HL-60 (cell line): ENCODE results near the gene ENGASE.

ENCODE experiments used
- POLR2AphosphoS5 ChIP-seq: IDR thresholded peaks from 2 replicates; pipeline ENCODE4 v1.6.1; 2012; ENCODE audit warnings: low read depth
- TF ChIP-seq, protein P1 (sequence below): IDR thresholded peaks from one replicate; pipeline ENCODE4 v1.5.1; 2011; ENCODE audit warnings: low read length, control low read depth, inconsistent platforms; ENCODE audit not compliant: insufficient read depth
- TF ChIP-seq, protein P2 (sequence below): IDR thresholded peaks from 2 replicates; pipeline ENCODE4 v1.6.1; 2012; ENCODE audit warnings: low read depth; ENCODE audit not compliant: insufficient replicate concordance

DNA sequence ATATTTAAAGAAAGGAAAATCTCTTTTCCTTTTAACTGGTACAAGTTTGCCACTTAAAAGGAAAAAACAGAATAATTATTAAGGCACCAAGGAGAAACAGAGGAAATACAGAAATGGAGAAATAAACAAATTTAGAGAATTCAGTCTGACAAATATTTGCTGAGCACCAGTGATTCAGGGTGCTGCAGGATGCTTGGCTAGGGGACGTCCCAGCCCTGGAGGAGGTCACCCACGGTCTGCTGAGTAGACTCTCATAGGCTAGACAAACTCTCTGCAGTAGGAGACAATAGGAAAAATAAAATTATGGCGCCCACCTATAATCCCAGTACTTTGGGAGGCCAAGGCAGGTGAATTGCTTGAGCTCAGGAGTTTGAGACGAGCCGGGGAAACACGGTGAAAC, 34.7 kb upstream of the ENGASE start:
- TF ChIP-seq, protein P1, sequence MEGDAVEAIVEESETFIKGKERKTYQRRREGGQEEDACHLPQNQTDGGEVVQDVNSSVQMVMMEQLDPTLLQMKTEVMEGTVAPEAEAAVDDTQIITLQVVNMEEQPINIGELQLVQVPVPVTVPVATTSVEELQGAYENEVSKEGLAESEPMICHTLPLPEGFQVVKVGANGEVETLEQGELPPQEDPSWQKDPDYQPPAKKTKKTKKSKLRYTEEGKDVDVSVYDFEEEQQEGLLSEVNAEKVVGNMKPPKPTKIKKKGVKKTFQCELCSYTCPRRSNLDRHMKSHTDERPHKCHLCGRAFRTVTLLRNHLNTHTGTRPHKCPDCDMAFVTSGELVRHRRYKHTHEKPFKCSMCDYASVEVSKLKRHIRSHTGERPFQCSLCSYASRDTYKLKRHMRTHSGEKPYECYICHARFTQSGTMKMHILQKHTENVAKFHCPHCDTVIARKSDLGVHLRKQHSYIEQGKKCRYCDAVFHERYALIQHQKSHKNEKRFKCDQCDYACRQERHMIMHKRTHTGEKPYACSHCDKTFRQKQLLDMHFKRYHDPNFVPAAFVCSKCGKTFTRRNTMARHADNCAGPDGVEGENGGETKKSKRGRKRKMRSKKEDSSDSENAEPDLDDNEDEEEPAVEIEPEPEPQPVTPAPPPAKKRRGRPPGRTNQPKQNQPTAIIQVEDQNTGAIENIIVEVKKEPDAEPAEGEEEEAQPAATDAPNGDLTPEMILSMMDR: no peak
- TF ChIP-seq POLR2AphosphoS5: no peak
- TF ChIP-seq, protein P2, sequence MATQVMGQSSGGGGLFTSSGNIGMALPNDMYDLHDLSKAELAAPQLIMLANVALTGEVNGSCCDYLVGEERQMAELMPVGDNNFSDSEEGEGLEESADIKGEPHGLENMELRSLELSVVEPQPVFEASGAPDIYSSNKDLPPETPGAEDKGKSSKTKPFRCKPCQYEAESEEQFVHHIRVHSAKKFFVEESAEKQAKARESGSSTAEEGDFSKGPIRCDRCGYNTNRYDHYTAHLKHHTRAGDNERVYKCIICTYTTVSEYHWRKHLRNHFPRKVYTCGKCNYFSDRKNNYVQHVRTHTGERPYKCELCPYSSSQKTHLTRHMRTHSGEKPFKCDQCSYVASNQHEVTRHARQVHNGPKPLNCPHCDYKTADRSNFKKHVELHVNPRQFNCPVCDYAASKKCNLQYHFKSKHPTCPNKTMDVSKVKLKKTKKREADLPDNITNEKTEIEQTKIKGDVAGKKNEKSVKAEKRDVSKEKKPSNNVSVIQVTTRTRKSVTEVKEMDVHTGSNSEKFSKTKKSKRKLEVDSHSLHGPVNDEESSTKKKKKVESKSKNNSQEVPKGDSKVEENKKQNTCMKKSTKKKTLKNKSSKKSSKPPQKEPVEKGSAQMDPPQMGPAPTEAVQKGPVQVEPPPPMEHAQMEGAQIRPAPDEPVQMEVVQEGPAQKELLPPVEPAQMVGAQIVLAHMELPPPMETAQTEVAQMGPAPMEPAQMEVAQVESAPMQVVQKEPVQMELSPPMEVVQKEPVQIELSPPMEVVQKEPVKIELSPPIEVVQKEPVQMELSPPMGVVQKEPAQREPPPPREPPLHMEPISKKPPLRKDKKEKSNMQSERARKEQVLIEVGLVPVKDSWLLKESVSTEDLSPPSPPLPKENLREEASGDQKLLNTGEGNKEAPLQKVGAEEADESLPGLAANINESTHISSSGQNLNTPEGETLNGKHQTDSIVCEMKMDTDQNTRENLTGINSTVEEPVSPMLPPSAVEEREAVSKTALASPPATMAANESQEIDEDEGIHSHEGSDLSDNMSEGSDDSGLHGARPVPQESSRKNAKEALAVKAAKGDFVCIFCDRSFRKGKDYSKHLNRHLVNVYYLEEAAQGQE: no peak
